ENCODE results near the gene ATL1. TPM values are rescaled to one million over a fixed set of nuclear protein-coding genes. Genes with fewer than 3 reads are reported as not detected.
"Not testable (repeated sequence)": the region's sequence is repeated elsewhere in the genome, so short reads cannot be mapped to it uniquely, and the experiment has no call there.

Gene ATL1
- total RNA-seq, 1 experiment from 2014 or later, result 3.1 TPM

GRCh38 chr14:50533806-50534205 lies 26.1 kb upstream of the ATL1 start:
- BruUV-seq (replicated peaks), result no TSS peak
- TF ChIP-seq CTCF (IDR thresholded peaks at IDR 0.05; ENCODE audit: unreplicated experiment), result no peak
- Mint-ChIP-seq H3K27me3 (ENCODE audit: unreplicated experiment) (no peaks in the 10 kb centered on the region), H3K36me3 (ENCODE audit: insufficient read depth, unreplicated experiment) (peaks cover 33% of the 10 kb centered on the region), H3K9me3 (ENCODE audit: low read depth, unreplicated experiment) (peaks cover 3% of the 10 kb centered on the region), H3K4me1 (ENCODE audit: low read depth, unreplicated experiment) (peaks cover 24% of the 10 kb centered on the region), H3K4me3 (ENCODE audit: low read depth, unreplicated experiment) (no peak overlapping the region), H3K27ac (ENCODE audit: unreplicated experiment) (no peak overlapping the region)
- intact Hi-C loops (cut with micrococcal nuclease; ENCODE audit: unreplicated experiment), result loop anchor here (1.0 to 10.0 kb wide), 5 partner anchors 92 to 669 kb away; partner anchors contain the start of genes CDKL1 and VCPKMT
- DNase-seq, result no peak
- CTCF ChIA-PET, result no interaction called here

- Mint-ChIP-seq H3K27me3 (ENCODE audit: unreplicated experiment) (no peaks in the 10 kb centered on the region), H3K9me3 (ENCODE audit: low read depth, unreplicated experiment) (peaks cover 3% of the 10 kb centered on the region), H3K4me1 (ENCODE audit: low read depth, unreplicated experiment) (peaks cover 20% of the 10 kb centered on the region), H3K27ac (ENCODE audit: unreplicated experiment) (no peak overlapping the region), H3K36me3 (ENCODE audit: insufficient read depth, unreplicated experiment) (peaks cover 33% of the 10 kb centered on the region), H3K4me3 (ENCODE audit: low read depth, unreplicated experiment) (no peak overlapping the region)
- intact Hi-C loops (cut with micrococcal nuclease; ENCODE audit: unreplicated experiment), result loop anchor here (5.0 to 10.0 kb wide), 4 partner anchors 92 to 670 kb away; partner anchors contain the start of genes CDKL1 and VCPKMT
- TF ChIP-seq CTCF (IDR thresholded peaks at IDR 0.05; ENCODE audit: unreplicated experiment), result no peak
- no peak for DNase-seq
- no TSS peak for BruUV-seq (replicated peaks)
- CTCF ChIA-PET, result no interaction called here
Observed at GRCh38 chr14:50534416-50534815, 25.5 kb upstream of the ATL1 start.

- CTCF ChIA-PET, result no interaction called here
- no peak for DNase-seq
- no TSS peak for BruUV-seq (replicated peaks)
- intact Hi-C loops (cut with micrococcal nuclease; ENCODE audit: unreplicated experiment), result loop anchor here (5.0 to 10.0 kb wide), 4 partner anchors 93 to 670 kb away; partner anchors contain the start of genes CDKL1 and VCPKMT
- no peaks in the 10 kb centered on the region for H3K27me3 Mint-ChIP-seq (ENCODE audit: unreplicated experiment)
- no peak overlapping the region for H3K4me3 Mint-ChIP-seq (ENCODE audit: low read depth, unreplicated experiment)
- peaks cover 20% of the 10 kb centered on the region for H3K4me1 Mint-ChIP-seq (ENCODE audit: low read depth, unreplicated experiment)
- H3K36me3 Mint-ChIP-seq (ENCODE audit: insufficient read depth, unreplicated experiment), result peaks cover 28% of the 10 kb centered on the region
- no peak for TF ChIP-seq CTCF (IDR thresholded peaks at IDR 0.05; ENCODE audit: unreplicated experiment)
- no peak overlapping the region for H3K27ac Mint-ChIP-seq (ENCODE audit: unreplicated experiment)
- peaks cover 3% of the 10 kb centered on the region for H3K9me3 Mint-ChIP-seq (ENCODE audit: low read depth, unreplicated experiment)
Observed at GRCh38 chr14:50534997-50535396, 24.9 kb upstream of the ATL1 start.

DNA sequence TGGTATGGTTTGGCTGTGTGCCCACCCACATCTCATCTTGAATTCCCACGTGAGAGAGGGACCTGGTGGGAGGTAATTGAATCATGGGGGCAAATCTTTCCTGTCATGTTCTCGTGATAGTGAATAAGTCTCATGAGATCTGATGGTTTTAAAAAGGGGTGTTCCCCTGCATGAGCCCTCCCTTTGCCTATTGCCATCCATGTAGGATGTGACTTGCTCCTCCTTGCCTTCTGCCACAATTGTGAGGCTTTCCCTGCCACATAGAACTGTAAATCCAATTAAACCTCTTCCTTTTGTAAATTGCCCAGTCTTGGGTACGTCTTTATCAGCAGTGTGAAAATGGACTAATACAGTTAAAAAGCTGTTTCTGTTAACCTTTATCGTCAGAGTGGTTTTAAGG lies 21.9 kb upstream of the ATL1 start:
- H3K9me3 Mint-ChIP-seq (ENCODE audit: low read depth, unreplicated experiment); CTCF ChIA-PET; BruUV-seq (replicated peaks); DNase-seq; H3K27ac Mint-ChIP-seq (ENCODE audit: unreplicated experiment); H3K36me3 Mint-ChIP-seq (ENCODE audit: insufficient read depth, unreplicated experiment); H3K4me3 Mint-ChIP-seq (ENCODE audit: low read depth, unreplicated experiment); H3K27me3 Mint-ChIP-seq (ENCODE audit: unreplicated experiment): not testable (repeated sequence)
- intact Hi-C loops (cut with micrococcal nuclease; ENCODE audit: unreplicated experiment), result loop anchor here (10.0 kb wide), 2 partner anchors 423 to 673 kb away; partner anchors contain the start of gene VCPKMT
- peaks cover 27% of the 10 kb centered on the region for H3K4me1 Mint-ChIP-seq (ENCODE audit: low read depth, unreplicated experiment)

GRCh38 chr14:50539051-50539450 lies 20.9 kb upstream of the ATL1 start:
- H3K4me1 Mint-ChIP-seq (ENCODE audit: low read depth, unreplicated experiment), result peaks cover 21% of the 10 kb centered on the region
- no peaks in the 10 kb centered on the region for H3K36me3 Mint-ChIP-seq (ENCODE audit: insufficient read depth, unreplicated experiment)
- H3K27me3 Mint-ChIP-seq (ENCODE audit: unreplicated experiment), result no peaks in the 10 kb centered on the region
- no peak for TF ChIP-seq CTCF (IDR thresholded peaks at IDR 0.05; ENCODE audit: unreplicated experiment)
- H3K4me3 Mint-ChIP-seq (ENCODE audit: low read depth, unreplicated experiment), result no peak overlapping the region
- no peak for DNase-seq
- CTCF ChIA-PET, result no interaction called here
- intact Hi-C loops (cut with micrococcal nuclease; ENCODE audit: unreplicated experiment), result loop anchor here (10.0 kb wide), 2 partner anchors 424 to 674 kb away; partner anchors contain the start of gene VCPKMT
- peaks cover 3% of the 10 kb centered on the region for H3K9me3 Mint-ChIP-seq (ENCODE audit: low read depth, unreplicated experiment)
- H3K27ac Mint-ChIP-seq (ENCODE audit: unreplicated experiment), result no peak overlapping the region
- no TSS peak for BruUV-seq (replicated peaks)
